Endodermal cell (in vitro differentiated cells): ENCODE results near the gene MYO7A. TPM values are rescaled to one million over a fixed set of nuclear protein-coding genes. Genes with fewer than 3 reads are reported as not detected.

Experiments
- DNase-seq: peaks from one replicate; pipeline ENCODE4 v3.0.0-alpha.2; 2017
- H3K27ac ChIP-seq: 2 replicates; pipeline ENCODE4 v1.5.1; 2013; ENCODE audit warnings: mild to moderate bottlenecking, low read depth, low read length, moderate library complexity
- H3K27me3 ChIP-seq: 2 replicates; pipeline ENCODE4 v1.6.1; 2013; ENCODE audit warnings: mild to moderate bottlenecking, low read length, moderate library complexity; ENCODE audit not compliant: insufficient read depth, control insufficient read depth, poor library complexity, severe bottlenecking
- H3K36me3 ChIP-seq: 2 replicates; pipeline ENCODE4 v1.7.0; 2013; ENCODE audit warnings: mild to moderate bottlenecking, low read length, moderate library complexity; ENCODE audit not compliant: control insufficient read depth, insufficient read depth
- H3K4me1 ChIP-seq: one replicate; pipeline ENCODE4 v1.7.0; 2013; ENCODE audit warnings: low read length; ENCODE audit not compliant: control insufficient read depth, insufficient read depth
- H3K4me3 ChIP-seq: 2 replicates; pipeline ENCODE4 v1.5.1; 2013; ENCODE audit warnings: mild to moderate bottlenecking, low read length, moderate library complexity
- H3K9ac ChIP-seq: 2 replicates; pipeline ENCODE4 v1.6.1; 2013; ENCODE audit warnings: mild to moderate bottlenecking, low read length, moderate library complexity; ENCODE audit not compliant: poor library complexity, severe bottlenecking; ENCODE audit errors: extremely low read depth
- H3K9me3 ChIP-seq: 2 replicates; pipeline ENCODE4 v1.6.1; 2013; ENCODE audit warnings: mild to moderate bottlenecking, low read length, moderate library complexity; ENCODE audit not compliant: control insufficient read depth
- H3K27ac Mint-ChIP-seq: 2 replicates; pipeline ENCODE4 v1.8.0; 2020; ENCODE audit warnings: mixed read lengths
- H3K27me3 Mint-ChIP-seq: 2 replicates; pipeline ENCODE4 v1.8.0; 2021; ENCODE audit warnings: mild to moderate bottlenecking, mixed read lengths; ENCODE audit not compliant: insufficient read depth
- H3K36me3 Mint-ChIP-seq: 2 replicates; pipeline ENCODE4 v1.8.0; 2020; ENCODE audit warnings: low read depth, mixed read lengths
- H3K4me1 Mint-ChIP-seq: 2 replicates; pipeline ENCODE4 v1.8.0; 2020; ENCODE audit warnings: mixed read lengths
- H3K4me3 Mint-ChIP-seq: 2 replicates; pipeline ENCODE4 v1.8.0; 2020; ENCODE audit warnings: mild to moderate bottlenecking, moderate library complexity, mixed read lengths
- H3K9me3 Mint-ChIP-seq: 2 replicates; pipeline ENCODE4 v1.8.0; 2020; ENCODE audit warnings: mild to moderate bottlenecking, mixed read lengths
- WGBS, 2 experiments: methylation state at CpG; one replicate each; pipeline versions ENCODE4 v1.1.5 to v1.1.7; 2013; ENCODE audit warnings: missing lambda C conversion rate in 2 of 2, mixed read lengths in 1 of 2; ENCODE audit not compliant: insufficient coverage in 1 of 2, insufficient read length in 1 of 2; 5-methylcytosine and 5-hydroxymethylcytosine counted together
- total RNA-seq, 2 donors: library from RNA; stranded (reverse); fragmentation: NEBNext Ultra II Directional in 1 of 2; extraction: Animal tissue kit (Norgen Biotek cat#: 25700) in 1 of 2; gene quantifications; 2 replicates in 1 of 2; 3 replicates in 1 of 2; pipeline ENCODE4 v1.2.1, GENCODE V29; 2021
- TF ChIP-seq, protein P1 (sequence below): fragments of 200-600 bp; sonication (generic); conservative IDR thresholded peaks from 2 replicates; pipeline ENCODE4 v1.5.0; 2021; ENCODE audit warnings: antibody characterized with exemption, mild to moderate bottlenecking

The MYO7A gene
- total RNA-seq, 2 donors from 2014 or later = 2.4 to 2.7 TPM

DNA sequence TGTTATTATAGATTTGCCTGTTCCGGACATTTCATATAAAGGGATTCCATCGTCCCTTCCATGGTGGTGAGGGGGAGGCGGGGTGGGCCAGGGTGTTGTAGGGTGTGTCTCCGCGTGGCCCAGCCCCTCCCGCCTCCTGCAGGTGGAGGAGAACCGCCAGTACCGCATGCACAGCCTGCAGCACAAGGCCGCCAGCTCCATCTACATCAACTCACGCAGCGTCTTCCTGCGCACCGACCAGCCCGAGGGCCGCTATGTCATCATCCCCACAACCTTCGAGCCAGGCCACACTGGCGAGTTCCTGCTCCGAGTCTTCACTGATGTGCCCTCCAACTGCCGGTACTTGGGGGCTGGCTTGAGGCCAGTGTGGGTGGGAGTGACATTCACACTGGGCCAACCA lies 7.5 kb upstream of the MYO7A start:
- WGBS, 2 experiments = 93 to 98% methylated on average over 13 to 19 of the region's 19 CpGs
- Histone ChIP-seq H3K4me1 (no peaks in the 10 kb centered on the region), H3K27me3 (no peaks in the 10 kb centered on the region), H3K9me3 (no peaks in the 10 kb centered on the region), H3K9ac (no peak overlapping the region), H3K27ac (no peak overlapping the region), H3K4me3 (no peak overlapping the region), H3K36me3 (no peaks in the 10 kb centered on the region)
- H3K4me1 Mint-ChIP-seq = no peaks in the 10 kb centered on the region
- peaks cover 9% of the 10 kb centered on the region for H3K36me3 Mint-ChIP-seq
- H3K27me3 Mint-ChIP-seq = no peaks in the 10 kb centered on the region
- no peak overlapping the region for H3K4me3 Mint-ChIP-seq
- no peak overlapping the region for H3K27ac Mint-ChIP-seq
- DNase-seq = no peak
- no peaks in the 10 kb centered on the region for H3K9me3 Mint-ChIP-seq
- TF ChIP-seq, protein P1, sequence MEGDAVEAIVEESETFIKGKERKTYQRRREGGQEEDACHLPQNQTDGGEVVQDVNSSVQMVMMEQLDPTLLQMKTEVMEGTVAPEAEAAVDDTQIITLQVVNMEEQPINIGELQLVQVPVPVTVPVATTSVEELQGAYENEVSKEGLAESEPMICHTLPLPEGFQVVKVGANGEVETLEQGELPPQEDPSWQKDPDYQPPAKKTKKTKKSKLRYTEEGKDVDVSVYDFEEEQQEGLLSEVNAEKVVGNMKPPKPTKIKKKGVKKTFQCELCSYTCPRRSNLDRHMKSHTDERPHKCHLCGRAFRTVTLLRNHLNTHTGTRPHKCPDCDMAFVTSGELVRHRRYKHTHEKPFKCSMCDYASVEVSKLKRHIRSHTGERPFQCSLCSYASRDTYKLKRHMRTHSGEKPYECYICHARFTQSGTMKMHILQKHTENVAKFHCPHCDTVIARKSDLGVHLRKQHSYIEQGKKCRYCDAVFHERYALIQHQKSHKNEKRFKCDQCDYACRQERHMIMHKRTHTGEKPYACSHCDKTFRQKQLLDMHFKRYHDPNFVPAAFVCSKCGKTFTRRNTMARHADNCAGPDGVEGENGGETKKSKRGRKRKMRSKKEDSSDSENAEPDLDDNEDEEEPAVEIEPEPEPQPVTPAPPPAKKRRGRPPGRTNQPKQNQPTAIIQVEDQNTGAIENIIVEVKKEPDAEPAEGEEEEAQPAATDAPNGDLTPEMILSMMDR = no peak

DNA sequence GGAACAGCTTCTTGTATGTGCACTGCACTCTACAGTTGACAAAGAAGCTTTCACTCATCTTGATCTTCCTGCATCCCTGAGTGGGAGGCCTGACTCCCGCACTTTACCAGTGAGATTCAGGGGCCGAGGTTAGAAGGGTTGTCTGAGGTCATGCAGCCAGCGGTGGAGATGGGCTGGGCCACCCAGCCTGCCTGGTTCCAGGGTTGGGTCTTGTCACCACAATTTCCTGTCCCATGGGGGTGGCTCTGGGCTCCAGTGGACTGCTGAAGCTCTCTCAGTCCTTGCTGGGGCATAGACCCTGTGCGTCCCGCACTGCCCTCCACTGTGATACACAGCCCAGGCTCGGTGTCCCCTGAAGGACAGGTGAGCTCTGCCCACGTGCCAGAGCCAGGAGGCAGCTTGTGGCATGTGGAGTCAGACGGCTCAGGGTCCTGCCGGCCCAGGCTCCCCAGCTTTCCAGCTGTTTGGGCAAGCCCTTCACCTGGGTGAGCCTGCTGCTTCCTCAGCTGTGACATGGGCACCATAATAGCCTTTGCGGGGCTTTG lies 6.9 kb upstream of the MYO7A start:
- Mint-ChIP-seq H3K36me3 (peaks cover 9% of the 10 kb centered on the region), H3K27ac (no peak overlapping the region), H3K27me3 (peaks cover under 1% of the 10 kb centered on the region), H3K9me3 (no peaks in the 10 kb centered on the region), H3K4me3 (no peak overlapping the region), H3K4me1 (no peaks in the 10 kb centered on the region)
- Histone ChIP-seq H3K27ac (no peak overlapping the region), H3K4me3 (no peak overlapping the region), H3K9ac (no peak overlapping the region), H3K4me1 (no peaks in the 10 kb centered on the region), H3K36me3 (no peaks in the 10 kb centered on the region), H3K27me3 (no peaks in the 10 kb centered on the region), H3K9me3 (no peaks in the 10 kb centered on the region)
- DNase-seq = no peak
- 91 to 92% methylated on average over 5 to 10 of the region's 10 CpGs for WGBS, 2 experiments
- TF ChIP-seq, protein P1 = no peak

DNA sequence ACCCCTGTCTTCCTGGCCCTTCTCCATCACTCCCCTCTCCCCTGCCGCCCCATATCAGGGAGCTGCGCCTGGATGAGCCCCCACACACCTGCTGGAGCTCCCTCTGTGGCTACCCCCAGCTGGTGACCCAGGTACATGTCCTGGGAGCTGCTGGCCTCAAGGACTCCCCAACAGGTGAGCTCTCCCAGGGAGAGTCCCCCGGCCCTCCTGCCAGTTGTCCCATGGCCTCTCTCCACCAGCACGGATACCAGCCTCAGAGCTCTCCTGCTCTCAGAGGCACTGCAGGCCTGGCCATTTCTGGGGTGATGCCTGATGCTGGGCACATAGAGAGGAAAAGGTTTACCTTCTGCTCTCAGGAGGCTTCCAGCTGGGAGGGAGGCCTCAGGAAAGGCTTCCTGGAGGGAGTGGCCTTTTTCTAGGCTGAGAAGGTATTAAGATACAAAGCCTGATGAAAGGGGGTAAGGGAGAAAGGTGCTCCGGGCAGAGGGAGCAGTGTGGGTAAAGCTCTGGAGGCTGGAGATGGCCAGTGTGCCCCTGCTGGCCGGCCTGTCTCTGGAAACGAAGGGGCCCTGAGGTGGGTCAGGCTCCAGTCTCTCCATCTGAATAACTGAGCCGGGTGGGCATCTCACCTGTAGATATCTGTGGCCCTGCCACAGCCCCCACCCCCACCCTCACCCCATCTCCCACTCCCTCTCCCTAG lies 6.0 kb upstream of the MYO7A start:
- Histone ChIP-seq H3K4me1 (no peaks in the 10 kb centered on the region), H3K4me3 (no peak overlapping the region), H3K9me3 (no peaks in the 10 kb centered on the region), H3K27me3 (no peaks in the 10 kb centered on the region), H3K27ac (no peak overlapping the region), H3K36me3 (no peaks in the 10 kb centered on the region), H3K9ac (no peak overlapping the region)
- Mint-ChIP-seq H3K4me3 (no peak overlapping the region), H3K4me1 (no peaks in the 10 kb centered on the region), H3K36me3 (peaks cover 9% of the 10 kb centered on the region), H3K27ac (no peak overlapping the region), H3K27me3 (peaks cover 3% of the 10 kb centered on the region), H3K9me3 (no peaks in the 10 kb centered on the region)
- 90 to 92% methylated on average over 7 to 8 of the region's 8 CpGs for WGBS, 2 experiments
- TF ChIP-seq, protein P1 = no peak
- DNase-seq = no peak
